H9 (cell line): Measurements from ENCODE around the gene GXYLT1. TPM values are rescaled to one million over a fixed set of nuclear protein-coding genes. Genes with fewer than 3 reads are reported as not detected.

Source experiments
- DNase-seq: peaks from one replicate; pipeline ENCODE4 v3.0.0-alpha.2; 2017
- H2AFZ ChIP-seq: one replicate; pipeline ENCODE4 v1.6.1; 2013; ENCODE audit warnings: mild to moderate bottlenecking, low read length, control low read depth, moderate library complexity
- H2AK5ac ChIP-seq: 2 replicates; pipeline ENCODE4 v1.6.1; 2013; ENCODE audit warnings: low read length, control low read depth, mixed read lengths; ENCODE audit not compliant: insufficient read length
- H2BK120ac ChIP-seq: one replicate; pipeline ENCODE4 v1.6.1; 2013; ENCODE audit warnings: low read depth, mild to moderate bottlenecking, low read length, control low read depth, inconsistent platforms; ENCODE audit not compliant: poor library complexity, severe bottlenecking
- H2BK12ac ChIP-seq: 2 replicates; pipeline ENCODE4 v1.6.1; 2013; ENCODE audit warnings: low read length, control low read depth, mixed read lengths, low read depth; ENCODE audit not compliant: insufficient read length
- H2BK15ac ChIP-seq: 2 replicates; pipeline ENCODE4 v1.6.1; 2013; ENCODE audit warnings: low read depth, low read length, control low read depth
- H2BK20ac ChIP-seq: one replicate; pipeline ENCODE4 v1.6.1; 2013; ENCODE audit warnings: low read depth, mild to moderate bottlenecking, low read length, control low read depth, inconsistent platforms; ENCODE audit not compliant: poor library complexity, severe bottlenecking
- H2BK5ac ChIP-seq: 2 replicates; pipeline ENCODE4 v1.6.1; 2013; ENCODE audit warnings: low read length, control low read depth, mixed read lengths; ENCODE audit not compliant: insufficient read length
- H3K14ac ChIP-seq: 2 replicates; pipeline ENCODE4 v1.6.1; 2013; ENCODE audit warnings: low read length, control low read depth; ENCODE audit not compliant: insufficient read depth
- H3K18ac ChIP-seq: 2 replicates; pipeline ENCODE4 v1.6.1; 2013; ENCODE audit warnings: low read depth, mild to moderate bottlenecking, mixed read lengths, low read length, control low read depth; ENCODE audit not compliant: insufficient read length
- H3K23ac ChIP-seq: 2 replicates; pipeline ENCODE4 v1.6.1; 2013; ENCODE audit warnings: low read length, control low read depth, mixed read lengths, low read depth; ENCODE audit not compliant: insufficient read length
- H3K23me2 ChIP-seq: 2 replicates; pipeline ENCODE4 v1.6.1; 2013; ENCODE audit warnings: low read depth, mild to moderate bottlenecking, mixed read lengths, low read length, control low read depth; ENCODE audit not compliant: insufficient read length, poor library complexity, severe bottlenecking
- H3K27ac ChIP-seq: 2 replicates; pipeline ENCODE4 v1.5.1; 2013; ENCODE audit warnings: low read length, control low read depth, mixed read lengths, low read depth; ENCODE audit not compliant: insufficient read length
- H3K27me3 ChIP-seq: 2 replicates; pipeline ENCODE4 v1.6.1; 2013; ENCODE audit warnings: low read length, control low read depth, inconsistent platforms; ENCODE audit not compliant: insufficient read depth
- H3K4ac ChIP-seq: 2 replicates; pipeline ENCODE4 v1.6.1; 2013; ENCODE audit warnings: low read depth, mild to moderate bottlenecking, control low read depth, inconsistent platforms, low read length, moderate library complexity
- H3K4me1 ChIP-seq: 2 replicates; pipeline ENCODE4 v1.6.1; 2013; ENCODE audit warnings: low read length, control low read depth, inconsistent platforms; ENCODE audit not compliant: insufficient read depth
- H3K4me2 ChIP-seq: 2 replicates; pipeline ENCODE4 v1.6.1; 2013; ENCODE audit warnings: low read length, control low read depth, mixed read lengths; ENCODE audit not compliant: insufficient read length, insufficient read depth
- H3K56ac ChIP-seq: 2 replicates; pipeline ENCODE4 v1.6.1; 2013; ENCODE audit warnings: low read depth, mild to moderate bottlenecking, mixed read lengths, low read length, control low read depth; ENCODE audit not compliant: insufficient read length
- H3K79me1 ChIP-seq: 2 replicates; pipeline ENCODE4 v1.6.1; 2013; ENCODE audit warnings: low read depth, mild to moderate bottlenecking, moderate library complexity, low read length, control low read depth, inconsistent platforms; ENCODE audit not compliant: insufficient read depth, poor library complexity, severe bottlenecking
- H3K79me2 ChIP-seq: 2 replicates; pipeline ENCODE4 v1.6.1; 2013; ENCODE audit warnings: low read length, control low read depth, inconsistent platforms; ENCODE audit not compliant: insufficient read depth
- H3K9ac ChIP-seq: 2 replicates; pipeline ENCODE4 v1.6.1; 2013; ENCODE audit warnings: low read length, control low read depth, mixed read lengths; ENCODE audit not compliant: insufficient read length; ENCODE audit errors: extremely low read depth
- H3K9me3 ChIP-seq: one replicate; pipeline ENCODE4 v1.6.1; 2013; ENCODE audit warnings: low read depth, low read length, inconsistent platforms; ENCODE audit not compliant: control insufficient read depth
- H3T11ph ChIP-seq: one replicate; pipeline ENCODE4 v1.6.1; 2013; ENCODE audit warnings: mild to moderate bottlenecking, low read length, control low read depth, inconsistent platforms
- H4K20me1 ChIP-seq: one replicate; pipeline ENCODE4 v1.6.1; 2013; ENCODE audit not compliant: control insufficient read depth, insufficient read length, insufficient read depth
- H4K5ac ChIP-seq: 2 replicates; pipeline ENCODE4 v1.6.1; 2013; ENCODE audit warnings: low read depth, mild to moderate bottlenecking, mixed read lengths, low read length, control low read depth; ENCODE audit not compliant: insufficient read length
- H4K8ac ChIP-seq: replicated peaks from 2 replicates; pipeline ENCODE4 v1.6.1; 2013; ENCODE audit warnings: low read length, control low read depth, mixed read lengths, low read depth; ENCODE audit not compliant: insufficient read length
- H4K91ac ChIP-seq: 2 replicates; pipeline ENCODE4 v1.6.1; 2013; ENCODE audit warnings: low read depth, mild to moderate bottlenecking, moderate library complexity, mixed read lengths, low read length, control low read depth; ENCODE audit not compliant: insufficient read length
- H3K27ac Mint-ChIP-seq, 3 experiments: 2 replicates in 2 of 3; 3 replicates in 1 of 3; pipeline ENCODE4 v1.8.0; 2020 to 2021; ENCODE audit warnings: mixed read lengths in 3 of 3, mild to moderate bottlenecking in 1 of 3, moderate library complexity in 1 of 3
- H3K27me3 Mint-ChIP-seq: 2 replicates; pipeline ENCODE4 v1.8.0; 2021; ENCODE audit warnings: low read depth, mild to moderate bottlenecking, moderate library complexity, mixed read lengths
- H3K36me3 Mint-ChIP-seq, 3 experiments: 2 replicates in 2 of 3; 3 replicates in 1 of 3; pipeline ENCODE4 v1.8.0; 2020 to 2021; ENCODE audit warnings: low read depth in 3 of 3, mixed read lengths in 3 of 3; ENCODE audit not compliant: insufficient read depth in 1 of 3
- H3K4me1 Mint-ChIP-seq, 2 experiments: 2 replicates each; pipeline ENCODE4 v1.8.0; 2020; ENCODE audit warnings: mixed read lengths in 2 of 2
- H3K4me3 Mint-ChIP-seq, 2 experiments: 2 replicates in 1 of 2; 3 replicates in 1 of 2; pipeline ENCODE4 v1.8.0; 2020 to 2021; ENCODE audit warnings: mild to moderate bottlenecking in 2 of 2, mixed read lengths in 2 of 2, moderate library complexity in 1 of 2
- H3K9me3 Mint-ChIP-seq, 2 experiments: 2 replicates in 1 of 2; 3 replicates in 1 of 2; pipeline ENCODE4 v1.8.0; 2020; ENCODE audit warnings: mild to moderate bottlenecking in 2 of 2, mixed read lengths in 2 of 2, moderate library complexity in 1 of 2
- total RNA-seq: library from RNA; stranded (reverse); gene quantifications from 2 replicates; pipeline ENCODE4 v1.2.1, GENCODE V29; 2021
- TF ChIP-seq, protein P1 (sequence below): fragments of 200-600 bp; sonication (generic); conservative IDR thresholded peaks from 3 replicates; pipeline ENCODE4 v1.8.0; 2021; ENCODE audit warnings: antibody characterized with exemption, mild to moderate bottlenecking

The GXYLT1 gene
- total RNA-seq, 1 experiment from 2014 or later: 14.5 TPM

DNA sequence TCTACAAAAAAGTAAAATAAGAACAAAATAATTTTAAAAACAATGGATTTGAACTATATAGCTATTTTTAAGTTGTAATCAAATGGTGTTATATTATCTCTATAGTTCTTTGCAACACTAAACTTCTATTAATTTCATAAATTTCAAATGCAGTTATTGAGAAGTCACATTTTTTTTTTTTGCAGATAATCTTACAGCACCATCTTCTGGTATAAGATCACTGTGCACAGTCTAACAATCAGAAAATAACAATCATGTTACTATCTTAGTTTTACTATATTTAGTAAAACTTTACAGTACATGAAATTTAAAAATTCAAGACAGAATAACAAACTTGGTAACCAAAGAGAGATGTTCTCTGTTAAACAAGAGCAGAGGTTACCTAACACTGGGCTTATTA, 40.6 kb downstream of the GXYLT1 start:
- H3K23ac ChIP-seq: no peak overlapping the region
- no peak overlapping the region for H3K27ac ChIP-seq
- Mint-ChIP-seq H3K4me3 (no peak overlapping the region), H3K36me3 (peaks cover 0 to 9% (median 5%) of the 10 kb centered on the region in 3 experiments; a peak in 4 of 7 replicates), H3K27ac (no peak overlapping the region), H3K4me1 (no peaks in the 10 kb centered on the region), H3K27me3 (no peaks in the 10 kb centered on the region), H3K9me3 (no peaks in the 10 kb centered on the region)
- no peak overlapping the region for H2BK12ac ChIP-seq
- H3T11ph ChIP-seq: no peak overlapping the region
- no peak overlapping the region for H4K5ac ChIP-seq
- H3K56ac ChIP-seq: no peak overlapping the region
- H3K9me3 ChIP-seq: no peaks in the 10 kb centered on the region
- H3K4me1 ChIP-seq: no peaks in the 10 kb centered on the region
- no peak overlapping the region for H3K14ac ChIP-seq
- H3K27me3 ChIP-seq: no peaks in the 10 kb centered on the region
- no peak overlapping the region for H2BK120ac ChIP-seq
- H3K79me1 ChIP-seq: no peaks in the 10 kb centered on the region
- no peak overlapping the region for H3K4ac ChIP-seq
- H2AK5ac ChIP-seq: no peak overlapping the region
- H3K79me2 ChIP-seq: no peaks in the 10 kb centered on the region
- H2BK5ac ChIP-seq: no peak overlapping the region
- H3K9ac ChIP-seq: no peak overlapping the region
- no peak overlapping the region for H2BK15ac ChIP-seq
- H3K4me2 ChIP-seq: no peak overlapping the region
- DNase-seq: no peak
- no peak overlapping the region for H2AFZ ChIP-seq
- H4K8ac ChIP-seq: no peak overlapping the region
- H3K18ac ChIP-seq: no peak overlapping the region
- no peak overlapping the region for H4K91ac ChIP-seq
- no peak overlapping the region for H2BK20ac ChIP-seq
- TF ChIP-seq, protein P1, sequence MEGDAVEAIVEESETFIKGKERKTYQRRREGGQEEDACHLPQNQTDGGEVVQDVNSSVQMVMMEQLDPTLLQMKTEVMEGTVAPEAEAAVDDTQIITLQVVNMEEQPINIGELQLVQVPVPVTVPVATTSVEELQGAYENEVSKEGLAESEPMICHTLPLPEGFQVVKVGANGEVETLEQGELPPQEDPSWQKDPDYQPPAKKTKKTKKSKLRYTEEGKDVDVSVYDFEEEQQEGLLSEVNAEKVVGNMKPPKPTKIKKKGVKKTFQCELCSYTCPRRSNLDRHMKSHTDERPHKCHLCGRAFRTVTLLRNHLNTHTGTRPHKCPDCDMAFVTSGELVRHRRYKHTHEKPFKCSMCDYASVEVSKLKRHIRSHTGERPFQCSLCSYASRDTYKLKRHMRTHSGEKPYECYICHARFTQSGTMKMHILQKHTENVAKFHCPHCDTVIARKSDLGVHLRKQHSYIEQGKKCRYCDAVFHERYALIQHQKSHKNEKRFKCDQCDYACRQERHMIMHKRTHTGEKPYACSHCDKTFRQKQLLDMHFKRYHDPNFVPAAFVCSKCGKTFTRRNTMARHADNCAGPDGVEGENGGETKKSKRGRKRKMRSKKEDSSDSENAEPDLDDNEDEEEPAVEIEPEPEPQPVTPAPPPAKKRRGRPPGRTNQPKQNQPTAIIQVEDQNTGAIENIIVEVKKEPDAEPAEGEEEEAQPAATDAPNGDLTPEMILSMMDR: no peak
- H3K23me2 ChIP-seq: no peaks in the 10 kb centered on the region
- no peaks in the 10 kb centered on the region for H4K20me1 ChIP-seq
